Suprapubic skin (tissue), 3 donors: ENCODE data around the gene RRAD.

Experiments
- EP300 ChIP-seq: sonication (generic); formaldehyde crosslinking; IDR thresholded peaks from one replicate; pipeline ENCODE4 v1.6.1; 2017; ENCODE audit warnings: antibody characterized with exemption
- POLR2A ChIP-seq, 2 donors: fragments of 450-650 bp; IDR thresholded peaks; one replicate each; pipeline ENCODE4 v1.6.1; 2017; ENCODE audit warnings: antibody characterized with exemption in 2 of 2, mild to moderate bottlenecking in 2 of 2, moderate library complexity in 2 of 2
- TF ChIP-seq, protein P1 (sequence below), 2 donors: fragments of 200-600 bp in 1 of 2; fragments of 450-650 bp in 1 of 2; sonication (generic) in 1 of 2; IDR thresholded peaks; one replicate each; pipeline ENCODE4 v1.5.1; 2016 to 2019; ENCODE audit warnings: antibody characterized with exemption in 2 of 2, mild to moderate bottlenecking in 1 of 2, moderate library complexity in 1 of 2

DNA sequence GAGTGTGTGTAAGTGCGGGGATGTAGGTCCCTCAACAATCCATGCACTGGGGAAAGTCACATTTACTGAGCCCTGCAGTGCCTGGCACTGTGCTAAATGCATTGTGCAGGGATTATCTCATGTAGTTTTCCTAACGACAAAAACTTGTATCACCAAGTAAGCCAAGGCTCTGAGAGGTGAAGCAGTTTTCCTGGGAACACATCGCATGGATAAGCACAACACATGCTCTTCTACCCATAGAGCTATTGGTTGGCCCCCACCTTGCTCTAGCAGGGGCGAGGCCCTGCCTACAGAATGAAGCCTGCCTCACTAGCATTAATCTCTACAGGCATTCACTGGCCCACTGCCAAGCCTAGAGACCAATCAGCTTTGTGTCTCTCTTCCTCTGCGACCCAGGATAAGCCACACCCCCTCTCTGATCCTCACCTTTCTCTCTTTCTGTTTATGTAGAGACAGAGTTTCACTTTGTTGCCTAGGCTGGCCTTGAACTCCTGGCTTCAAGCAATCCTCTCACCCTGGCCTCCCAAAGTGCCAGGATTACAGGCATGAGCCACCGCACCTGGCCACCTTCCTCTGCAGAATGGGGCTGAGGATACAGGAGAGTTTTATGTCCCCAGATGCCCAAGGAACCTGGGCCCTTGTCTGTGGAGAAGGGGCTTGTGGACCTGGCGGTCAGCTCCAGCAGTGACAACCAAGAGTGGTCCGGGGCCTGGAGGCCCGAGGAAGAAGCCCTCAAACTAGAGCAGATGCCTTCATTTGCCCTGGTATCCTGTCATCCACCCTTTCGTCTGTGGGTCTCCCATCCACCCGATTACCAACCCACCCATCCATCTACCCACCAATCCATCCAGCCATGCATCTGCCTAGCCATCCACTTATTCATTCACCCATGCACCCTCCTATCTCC, 19.4 kb downstream of the RRAD start:
- TF ChIP-seq POLR2A (IDR thresholded peaks at IDR 0.05) (no peak), EP300 (no peak)
- TF ChIP-seq, protein P1, sequence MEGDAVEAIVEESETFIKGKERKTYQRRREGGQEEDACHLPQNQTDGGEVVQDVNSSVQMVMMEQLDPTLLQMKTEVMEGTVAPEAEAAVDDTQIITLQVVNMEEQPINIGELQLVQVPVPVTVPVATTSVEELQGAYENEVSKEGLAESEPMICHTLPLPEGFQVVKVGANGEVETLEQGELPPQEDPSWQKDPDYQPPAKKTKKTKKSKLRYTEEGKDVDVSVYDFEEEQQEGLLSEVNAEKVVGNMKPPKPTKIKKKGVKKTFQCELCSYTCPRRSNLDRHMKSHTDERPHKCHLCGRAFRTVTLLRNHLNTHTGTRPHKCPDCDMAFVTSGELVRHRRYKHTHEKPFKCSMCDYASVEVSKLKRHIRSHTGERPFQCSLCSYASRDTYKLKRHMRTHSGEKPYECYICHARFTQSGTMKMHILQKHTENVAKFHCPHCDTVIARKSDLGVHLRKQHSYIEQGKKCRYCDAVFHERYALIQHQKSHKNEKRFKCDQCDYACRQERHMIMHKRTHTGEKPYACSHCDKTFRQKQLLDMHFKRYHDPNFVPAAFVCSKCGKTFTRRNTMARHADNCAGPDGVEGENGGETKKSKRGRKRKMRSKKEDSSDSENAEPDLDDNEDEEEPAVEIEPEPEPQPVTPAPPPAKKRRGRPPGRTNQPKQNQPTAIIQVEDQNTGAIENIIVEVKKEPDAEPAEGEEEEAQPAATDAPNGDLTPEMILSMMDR (IDR thresholded peaks at IDR 0.05): no peak
